ENCODE measurements around the gene CHD9NB. TPM values are rescaled to one million over a fixed set of nuclear protein-coding genes. Genes with fewer than 3 reads are reported as not detected.

The CHD9NB gene
- total and polyA plus RNA-seq, 10 of the 15 experiments (the other 5 are each of a cell fraction or from before 2014, with no cell fraction given) = 0.14 to 1.6 (median 0.73) TPM

DNA sequence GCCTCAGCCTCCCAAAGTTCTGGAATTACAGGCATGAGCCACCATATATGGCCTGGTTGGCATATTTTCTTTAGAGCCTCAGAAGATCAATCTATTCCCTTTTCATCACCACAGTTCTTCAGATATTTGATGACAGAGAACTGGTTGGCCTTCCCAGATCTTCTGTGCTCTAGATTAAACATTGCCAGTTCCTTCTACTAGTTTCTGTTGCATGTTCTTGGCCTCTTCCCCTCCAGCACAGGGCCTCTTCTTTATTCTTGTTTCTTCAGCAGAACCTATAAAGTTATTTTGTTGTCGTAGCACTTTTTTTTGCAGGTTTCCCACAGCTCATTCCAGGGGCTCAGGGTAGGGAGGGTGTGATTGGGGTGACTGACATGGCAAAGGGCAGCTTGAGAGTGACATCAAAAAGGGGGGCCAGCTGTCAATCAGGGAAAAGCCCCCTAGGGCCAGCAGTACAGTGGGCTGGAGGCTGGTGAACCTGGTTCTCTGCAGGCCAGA is 11.4 kb upstream of the CHD9NB start:
- Histone ChIP-seq H4K20me1 (ENCODE audit: control insufficient read depth, insufficient read depth) (no peaks in the 10 kb centered on the region), H3K27ac (ENCODE audit: control insufficient read depth, insufficient read depth) (peak overlapping the region; percentile 74), H3K27me3 (replicated peaks in 1 of 2; ENCODE audit: control insufficient read depth in 2 of 2, insufficient read depth in 2 of 2, low read length in 1 of 2) (no peaks in the 10 kb centered on the region), H3K9ac (ENCODE audit: control insufficient read depth, insufficient read depth, low read length) (peak overlapping the region; percentile 31; the same call in 1 of the 2 replicates), H3K79me2 (ENCODE audit: control insufficient read depth, insufficient read depth, low read length) (peaks cover 63% of the 10 kb centered on the region), H2AFZ (ENCODE audit: control insufficient read depth, low read depth, low read length) (no peak overlapping the region), H3K4me1 (ENCODE audit: control insufficient read depth, insufficient read depth, low read length) (peaks cover 77% of the 10 kb centered on the region), H3K9me3 (replicated peaks; ENCODE audit: control insufficient read depth, insufficient read depth, low read length) (no peaks in the 10 kb centered on the region), H3K36me3 (ENCODE audit: control insufficient read depth in 2 of 2, insufficient read depth in 2 of 2, low read length in 1 of 2) (peaks cover 0 to 10% of the 10 kb centered on the region in 2 experiments; a peak in 2 of 4 replicates), H3K4me2 (ENCODE audit: control insufficient read depth, insufficient read depth) (peak overlapping the region; percentile 75), H3K4me3 (peak overlapping the region; percentile 37; the same call in 1 of the 2 replicates)
- in situ Hi-C loops (cut with MboI) = loop anchor here (5.0 to 10.0 kb wide), 3 partner anchors 33 to 381 kb away; no protein-coding TSS in a partner anchor
- CTCF ChIA-PET = interaction anchor here (1.0 to 3.5 kb wide), 3 partner anchors 31 to 145 kb away, joined by 3 to 15 read pairs (median 13); no protein-coding TSS in a partner anchor
- no peak for ATAC-seq
- no peak for FAIRE-seq
- DNase-seq (ENCODE audit: low read depth, low spot score) = no peak
- RAD21 ChIA-PET (ENCODE audit: unreplicated experiment) = interaction anchor here (0.8 to 9.9 kb wide), 7 partner anchors 8 to 66 kb away, joined by 3 to 97 read pairs (median 4); no protein-coding TSS in a partner anchor
- intact Hi-C loops (cut with micrococcal nuclease; ENCODE audit: unreplicated experiment) = loop anchor here (5.0 kb wide), 1 partner anchor 438 kb away; the partner anchor contains the start of gene AKTIP
- WGBS (ENCODE audit: insufficient coverage, insufficient replicate concordance, low lambda C conversion rate, missing lambda C conversion rate) = 26% methylated on average over 1 of the region's 1 CpG
- POLR2A ChIA-PET = interaction anchor here (0.6 to 12.5 kb wide), 5 partner anchors 8 to 453 kb away, joined by 3 to 142 read pairs (median 15); partner anchors contain the start of gene CHD9
- SMC1A ChIA-PET (ENCODE audit: uncharacterized antibody, unreplicated experiment) = interaction anchor here (0.6 to 19.1 kb wide), 7 partner anchors 8 to 144 kb away, joined by 3 to 270 read pairs (median 11); no protein-coding TSS in a partner anchor
- BruUV-seq (replicated peaks) = no TSS peak
- no peak for TF ChIP-seq RCOR1 (conservative IDR thresholded peaks at IDR 0.05; ENCODE audit: low read depth, low read length)
- TF ChIP-seq, protein P1, sequence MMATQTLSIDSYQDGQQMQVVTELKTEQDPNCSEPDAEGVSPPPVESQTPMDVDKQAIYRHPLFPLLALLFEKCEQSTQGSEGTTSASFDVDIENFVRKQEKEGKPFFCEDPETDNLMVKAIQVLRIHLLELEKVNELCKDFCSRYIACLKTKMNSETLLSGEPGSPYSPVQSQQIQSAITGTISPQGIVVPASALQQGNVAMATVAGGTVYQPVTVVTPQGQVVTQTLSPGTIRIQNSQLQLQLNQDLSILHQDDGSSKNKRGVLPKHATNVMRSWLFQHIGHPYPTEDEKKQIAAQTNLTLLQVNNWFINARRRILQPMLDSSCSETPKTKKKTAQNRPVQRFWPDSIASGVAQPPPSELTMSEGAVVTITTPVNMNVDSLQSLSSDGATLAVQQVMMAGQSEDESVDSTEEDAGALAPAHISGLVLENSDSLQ (IDR thresholded peaks at IDR 0.05) = peak; percentile 81
- no peak for TF ChIP-seq NFXL1 (IDR thresholded peaks at IDR 0.05; ENCODE audit: borderline replicate concordance)
- TF ChIP-seq ZNF24 (IDR thresholded peaks at IDR 0.05) = 0 out of 2 replicates have a peak, but pooled peaks have one; percentile 11
- TF ChIP-seq ATF2 (IDR thresholded peaks at IDR 0.05; ENCODE audit: low read length) = no peak
- TF ChIP-seq SIN3A (IDR thresholded peaks at IDR 0.05; ENCODE audit: low read depth, low read length) = no peak
- TF ChIP-seq PAX8 (IDR thresholded peaks at IDR 0.05) = no peak
- no peak for TF ChIP-seq ASH2L (IDR thresholded peaks at IDR 0.05; ENCODE audit: borderline replicate concordance, low read depth)
- TF ChIP-seq, protein P2, sequence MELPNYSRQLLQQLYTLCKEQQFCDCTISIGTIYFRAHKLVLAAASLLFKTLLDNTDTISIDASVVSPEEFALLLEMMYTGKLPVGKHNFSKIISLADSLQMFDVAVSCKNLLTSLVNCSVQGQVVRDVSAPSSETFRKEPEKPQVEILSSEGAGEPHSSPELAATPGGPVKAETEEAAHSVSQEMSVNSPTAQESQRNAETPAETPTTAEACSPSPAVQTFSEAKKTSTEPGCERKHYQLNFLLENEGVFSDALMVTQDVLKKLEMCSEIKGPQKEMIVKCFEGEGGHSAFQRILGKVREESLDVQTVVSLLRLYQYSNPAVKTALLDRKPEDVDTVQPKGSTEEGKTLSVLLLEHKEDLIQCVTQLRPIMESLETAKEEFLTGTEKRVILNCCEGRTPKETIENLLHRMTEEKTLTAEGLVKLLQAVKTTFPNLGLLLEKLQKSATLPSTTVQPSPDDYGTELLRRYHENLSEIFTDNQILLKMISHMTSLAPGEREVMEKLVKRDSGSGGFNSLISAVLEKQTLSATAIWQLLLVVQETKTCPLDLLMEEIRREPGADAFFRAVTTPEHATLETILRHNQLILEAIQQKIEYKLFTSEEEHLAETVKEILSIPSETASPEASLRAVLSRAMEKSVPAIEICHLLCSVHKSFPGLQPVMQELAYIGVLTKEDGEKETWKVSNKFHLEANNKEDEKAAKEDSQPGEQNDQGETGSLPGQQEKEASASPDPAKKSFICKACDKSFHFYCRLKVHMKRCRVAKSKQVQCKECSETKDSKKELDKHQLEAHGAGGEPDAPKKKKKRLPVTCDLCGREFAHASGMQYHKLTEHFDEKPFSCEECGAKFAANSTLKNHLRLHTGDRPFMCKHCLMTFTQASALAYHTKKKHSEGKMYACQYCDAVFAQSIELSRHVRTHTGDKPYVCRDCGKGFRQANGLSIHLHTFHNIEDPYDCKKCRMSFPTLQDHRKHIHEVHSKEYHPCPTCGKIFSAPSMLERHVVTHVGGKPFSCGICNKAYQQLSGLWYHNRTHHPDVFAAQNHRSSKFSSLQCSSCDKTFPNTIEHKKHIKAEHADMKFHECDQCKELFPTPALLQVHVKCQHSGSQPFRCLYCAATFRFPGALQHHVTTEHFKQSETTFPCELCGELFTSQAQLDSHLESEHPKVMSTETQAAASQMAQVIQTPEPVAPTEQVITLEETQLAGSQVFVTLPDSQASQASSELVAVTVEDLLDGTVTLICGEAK (IDR thresholded peaks at IDR 0.05; ENCODE audit: borderline replicate concordance) = peak; percentile 86; the same call in 1 of the 2 replicates
- TF ChIP-seq, protein P3, sequence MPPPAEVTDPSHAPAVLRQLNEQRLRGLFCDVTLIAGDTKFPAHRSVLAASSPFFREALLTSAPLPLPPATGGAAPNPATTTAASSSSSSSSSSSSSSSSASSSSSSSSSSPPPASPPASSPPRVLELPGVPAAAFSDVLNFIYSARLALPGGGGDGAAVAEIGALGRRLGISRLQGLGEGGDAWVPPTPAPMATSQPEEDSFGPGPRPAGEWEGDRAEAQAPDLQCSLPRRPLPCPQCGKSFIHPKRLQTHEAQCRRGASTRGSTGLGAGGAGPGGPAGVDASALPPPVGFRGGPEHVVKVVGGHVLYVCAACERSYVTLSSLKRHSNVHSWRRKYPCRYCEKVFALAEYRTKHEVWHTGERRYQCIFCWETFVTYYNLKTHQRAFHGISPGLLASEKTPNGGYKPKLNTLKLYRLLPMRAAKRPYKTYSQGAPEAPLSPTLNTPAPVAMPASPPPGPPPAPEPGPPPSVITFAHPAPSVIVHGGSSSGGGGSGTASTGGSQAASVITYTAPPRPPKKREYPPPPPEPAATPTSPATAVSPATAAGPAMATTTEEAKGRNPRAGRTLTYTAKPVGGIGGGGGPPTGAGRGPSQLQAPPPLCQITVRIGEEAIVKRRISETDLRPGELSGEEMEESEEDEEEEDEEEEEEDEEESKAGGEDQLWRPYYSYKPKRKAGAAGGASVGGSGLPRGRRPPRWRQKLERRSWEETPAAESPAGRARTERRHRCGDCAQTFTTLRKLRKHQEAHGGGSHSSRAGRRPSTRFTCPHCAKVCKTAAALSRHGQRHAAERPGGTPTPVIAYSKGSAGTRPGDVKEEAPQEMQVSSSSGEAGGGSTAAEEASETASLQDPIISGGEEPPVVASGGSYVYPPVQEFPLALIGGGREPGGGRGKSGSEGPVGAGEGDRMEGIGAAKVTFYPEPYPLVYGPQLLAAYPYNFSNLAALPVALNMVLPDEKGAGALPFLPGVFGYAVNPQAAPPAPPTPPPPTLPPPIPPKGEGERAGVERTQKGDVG (CRISPR knock-in tag; IDR thresholded peaks at IDR 0.05) = no peak

Data from GM12878 (cell line).